MM.1S (cell line): ENCODE measurements around the gene LCLAT1.

Experiments used
- DNase-seq: peaks from one replicate; pipeline ENCODE4 v3.0.0-alpha.2; 2015
- H2AFZ ChIP-seq: fragments of 300-600 bp; sonication (generic); 2 replicates; pipeline ENCODE4 v1.6.0; 2016; ENCODE audit warnings: antibody characterized with exemption, low read length
- H3F3A ChIP-seq: fragments of 300-600 bp; sonication (generic); 2 replicates; pipeline ENCODE4 v1.6.1; 2016; ENCODE audit warnings: mild to moderate bottlenecking, antibody characterized with exemption, low read length, moderate library complexity, mixed read lengths; ENCODE audit not compliant: insufficient read depth
- H3K27ac ChIP-seq: fragments of 300-600 bp; sonication (generic); 2 replicates; pipeline ENCODE4 v1.5.1; 2016; ENCODE audit warnings: mild to moderate bottlenecking, low read length
- H3K27me3 ChIP-seq: fragments of 300-600 bp; sonication (generic); replicated peaks from 2 replicates; pipeline ENCODE4 v1.6.0; 2016; ENCODE audit warnings: low read length; ENCODE audit not compliant: insufficient read depth
- H3K36me3 ChIP-seq: fragments of 300-600 bp; sonication (generic); replicated peaks from 2 replicates; pipeline ENCODE4 v1.6.1; 2016; ENCODE audit warnings: mild to moderate bottlenecking, low read length, mixed read lengths; ENCODE audit not compliant: insufficient read depth
- H3K4me1 ChIP-seq: fragments of 300-600 bp; sonication (generic); 2 replicates; pipeline ENCODE4 v1.6.1; 2016; ENCODE audit warnings: low read length, mixed read lengths
- H3K4me2 ChIP-seq: fragments of 300-600 bp; sonication (generic); 2 replicates; pipeline ENCODE4 v1.6.0; 2016; ENCODE audit warnings: low read depth, low read length
- H3K4me3 ChIP-seq: fragments of 300-600 bp; sonication (generic); 2 replicates; pipeline ENCODE4 v1.5.1; 2016; ENCODE audit warnings: low read length, mixed read lengths
- H3K79me2 ChIP-seq: fragments of 300-600 bp; sonication (generic); 2 replicates; pipeline ENCODE4 v1.6.1; 2016; ENCODE audit warnings: mixed run types, low read length, mixed read lengths
- H3K9ac ChIP-seq: fragments of 300-600 bp; sonication (generic); 2 replicates; pipeline ENCODE4 v1.6.1; 2016; ENCODE audit warnings: low read length, mixed read lengths
- H3K9me2 ChIP-seq: fragments of 300-600 bp; sonication (generic); replicated peaks from 2 replicates; pipeline ENCODE4 v1.6.1; 2016; ENCODE audit warnings: mild to moderate bottlenecking, low read length, mixed read lengths; ENCODE audit not compliant: insufficient read depth
- H3K9me3 ChIP-seq: fragments of 300-600 bp; sonication (generic); replicated peaks from 2 replicates; pipeline ENCODE4 v1.6.1; 2016; ENCODE audit warnings: mild to moderate bottlenecking, low read length, mixed read lengths; ENCODE audit not compliant: insufficient read depth
- H4K20me1 ChIP-seq: fragments of 300-600 bp; sonication (generic); 2 replicates; pipeline ENCODE4 v1.6.1; 2016; ENCODE audit warnings: mild to moderate bottlenecking, low read length, moderate library complexity, mixed read lengths; ENCODE audit not compliant: insufficient read depth
- EZH2 ChIP-seq: fragments of 300-600 bp; sonication (generic); optimal IDR thresholded peaks from 2 replicates; pipeline ENCODE3; 2017; ENCODE audit warnings: low read depth, mild to moderate bottlenecking, antibody characterized with exemption, low read length, mixed read lengths
- EZH2phosphoT487 ChIP-seq: fragments of 300-600 bp; sonication (generic); IDR thresholded peaks from 2 replicates; pipeline ENCODE4 v1.6.1; 2018; ENCODE audit warnings: antibody characterized with exemption, low read length
- TF ChIP-seq, protein P1 (sequence below): fragments of 300-600 bp; sonication (generic); IDR thresholded peaks from 2 replicates; pipeline ENCODE4 v1.5.1; 2016; ENCODE audit warnings: antibody characterized with exemption, low read length, mixed read lengths

Gene LCLAT1

DNA sequence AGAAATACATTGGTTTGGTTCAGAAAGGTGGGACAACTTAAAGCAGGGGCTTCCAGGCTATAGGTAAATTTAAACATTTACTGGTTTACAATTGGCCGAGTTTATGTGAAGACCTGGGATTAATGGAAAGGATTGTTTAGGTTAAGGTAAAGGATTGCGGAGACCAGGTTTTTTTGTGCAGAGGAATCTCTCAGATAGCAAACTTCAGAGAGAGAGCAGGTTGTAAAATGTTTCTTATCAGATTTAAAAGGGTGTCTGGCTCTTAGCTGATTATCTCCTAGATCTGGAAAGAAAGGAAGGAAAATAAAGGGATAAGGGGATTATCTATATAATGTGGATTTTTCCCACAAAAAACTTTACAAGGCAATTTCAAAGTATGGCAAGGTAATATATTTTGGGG is 101.3 kb downstream of the LCLAT1 start:
- no peak overlapping the region for H3K4me3 ChIP-seq
- H3K4me1 ChIP-seq, result no peaks in the 10 kb centered on the region
- no peak overlapping the region for H3K27ac ChIP-seq
- no peak for DNase-seq
- no peaks in the 10 kb centered on the region for H3K9me3 ChIP-seq
- no peak overlapping the region for H3K9ac ChIP-seq
- no peaks in the 10 kb centered on the region for H4K20me1 ChIP-seq
- no peaks in the 10 kb centered on the region for H3K36me3 ChIP-seq
- no peaks in the 10 kb centered on the region for H3F3A ChIP-seq
- no peak overlapping the region for H2AFZ ChIP-seq
- H3K79me2 ChIP-seq, result no peaks in the 10 kb centered on the region
- H3K4me2 ChIP-seq, result no peak overlapping the region
- H3K27me3 ChIP-seq, result no peaks in the 10 kb centered on the region
- TF ChIP-seq EZH2 (no peak), EZH2phosphoT487 (no peak)
- TF ChIP-seq, protein P1, sequence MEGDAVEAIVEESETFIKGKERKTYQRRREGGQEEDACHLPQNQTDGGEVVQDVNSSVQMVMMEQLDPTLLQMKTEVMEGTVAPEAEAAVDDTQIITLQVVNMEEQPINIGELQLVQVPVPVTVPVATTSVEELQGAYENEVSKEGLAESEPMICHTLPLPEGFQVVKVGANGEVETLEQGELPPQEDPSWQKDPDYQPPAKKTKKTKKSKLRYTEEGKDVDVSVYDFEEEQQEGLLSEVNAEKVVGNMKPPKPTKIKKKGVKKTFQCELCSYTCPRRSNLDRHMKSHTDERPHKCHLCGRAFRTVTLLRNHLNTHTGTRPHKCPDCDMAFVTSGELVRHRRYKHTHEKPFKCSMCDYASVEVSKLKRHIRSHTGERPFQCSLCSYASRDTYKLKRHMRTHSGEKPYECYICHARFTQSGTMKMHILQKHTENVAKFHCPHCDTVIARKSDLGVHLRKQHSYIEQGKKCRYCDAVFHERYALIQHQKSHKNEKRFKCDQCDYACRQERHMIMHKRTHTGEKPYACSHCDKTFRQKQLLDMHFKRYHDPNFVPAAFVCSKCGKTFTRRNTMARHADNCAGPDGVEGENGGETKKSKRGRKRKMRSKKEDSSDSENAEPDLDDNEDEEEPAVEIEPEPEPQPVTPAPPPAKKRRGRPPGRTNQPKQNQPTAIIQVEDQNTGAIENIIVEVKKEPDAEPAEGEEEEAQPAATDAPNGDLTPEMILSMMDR, result no peak
- no peaks in the 10 kb centered on the region for H3K9me2 ChIP-seq

DNA sequence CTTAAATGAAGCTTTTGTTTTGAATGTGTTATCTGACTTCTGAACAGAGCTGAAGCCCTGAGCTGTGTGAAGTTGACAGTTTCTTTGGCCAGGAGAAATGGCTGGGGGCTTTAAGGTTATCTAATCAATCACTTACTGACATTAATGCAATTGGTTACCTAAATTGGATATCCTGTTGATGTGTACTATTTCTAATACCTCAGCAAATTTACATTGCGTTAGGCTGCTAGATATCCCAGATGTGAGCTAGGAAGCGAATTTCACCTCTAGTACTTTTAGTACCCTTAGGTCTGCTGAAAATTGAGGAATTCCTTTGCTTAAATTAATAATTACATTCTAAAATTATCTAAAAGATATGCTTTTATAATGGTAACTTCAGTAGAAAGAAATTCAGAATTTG is 102.0 kb downstream of the LCLAT1 start:
- Histone ChIP-seq H3K27me3 (no peaks in the 10 kb centered on the region), H3K9ac (no peak overlapping the region), H3K36me3 (no peaks in the 10 kb centered on the region), H3K4me3 (no peak overlapping the region), H3K27ac (no peak overlapping the region), H3K4me2 (no peak overlapping the region), H3K4me1 (no peaks in the 10 kb centered on the region), H3K79me2 (no peaks in the 10 kb centered on the region), H4K20me1 (no peaks in the 10 kb centered on the region), H3K9me3 (no peaks in the 10 kb centered on the region), H3K9me2 (no peaks in the 10 kb centered on the region), H3F3A (no peaks in the 10 kb centered on the region), H2AFZ (no peak overlapping the region)
- TF ChIP-seq EZH2 (no peak), EZH2phosphoT487 (no peak)
- TF ChIP-seq, protein P1, result no peak
- DNase-seq, result no peak

DNA sequence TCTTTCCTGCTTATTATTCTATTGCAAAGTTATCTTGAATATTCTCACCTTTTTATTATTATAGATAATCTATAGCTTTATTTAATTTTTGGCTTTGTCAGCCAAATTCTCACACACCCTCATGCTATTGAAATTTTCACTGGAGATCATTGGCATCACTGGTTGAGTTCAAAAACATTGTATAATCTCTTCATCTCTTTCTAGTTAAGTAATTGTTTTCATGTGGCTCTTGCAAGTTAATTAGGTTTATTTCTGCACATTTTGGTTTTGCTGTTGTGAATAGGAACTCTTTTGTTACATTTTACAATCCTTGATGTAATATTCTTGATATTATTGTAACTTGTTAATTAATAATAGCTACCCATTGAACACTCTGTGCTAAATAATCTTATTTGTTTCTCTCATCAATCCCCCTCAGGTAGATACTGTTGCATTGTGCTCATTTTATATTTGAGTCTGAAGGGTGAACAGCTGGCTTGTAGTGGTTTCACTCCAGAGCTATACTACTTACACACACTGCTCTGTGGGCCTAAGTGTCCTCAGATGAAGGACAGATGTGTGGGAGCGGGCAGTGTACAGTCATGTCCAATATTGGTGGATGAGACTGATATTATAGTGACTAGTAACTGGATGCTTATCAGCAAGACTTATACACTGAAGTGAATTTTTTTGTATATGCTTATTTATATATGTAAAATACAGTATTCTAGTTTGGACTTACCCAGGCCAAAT is 112.7 kb downstream of the LCLAT1 start:
- no peak overlapping the region for H3K27ac ChIP-seq
- no peak overlapping the region for H3K4me3 ChIP-seq
- H2AFZ ChIP-seq, result no peak overlapping the region
- H3K9ac ChIP-seq, result no peak overlapping the region
- no peaks in the 10 kb centered on the region for H3K9me3 ChIP-seq
- no peak overlapping the region for H3K4me2 ChIP-seq
- no peaks in the 10 kb centered on the region for H4K20me1 ChIP-seq
- no peak for TF ChIP-seq EZH2phosphoT487
- TF ChIP-seq, protein P1, result no peak
- no peak for TF ChIP-seq EZH2
- H3K4me1 ChIP-seq, result no peaks in the 10 kb centered on the region
- no peaks in the 10 kb centered on the region for H3F3A ChIP-seq
- no peaks in the 10 kb centered on the region for H3K79me2 ChIP-seq
- no peaks in the 10 kb centered on the region for H3K27me3 ChIP-seq
- H3K36me3 ChIP-seq, result no peaks in the 10 kb centered on the region
- H3K9me2 ChIP-seq, result no peaks in the 10 kb centered on the region
- DNase-seq, result no peak
